K562 (cell line): Measurements from ENCODE around the gene SH3PXD2B. TPM values are rescaled to one million over a fixed set of nuclear protein-coding genes. Genes with fewer than 3 reads are reported as not detected.

Experiments used
- ETS1 ChIP-seq: conservative IDR thresholded peaks from 2 replicates; pipeline ENCODE4 v1.6.1; 2011; ENCODE audit warnings: low read depth, mild to moderate bottlenecking, low read length; ENCODE audit not compliant: control insufficient read depth
- HLTF ChIP-seq: fragments of 450-650 bp; IDR thresholded peaks from 2 replicates; pipeline ENCODE4 v1.6.1; 2016
- HMG20B ChIP-seq: fragments of 250-450 bp; sonication (Bioruptor Pico); IDR thresholded peaks from 2 replicates; pipeline ENCODE4 v1.5.0; 2021; ENCODE audit warnings: mild to moderate bottlenecking
- MEF2D ChIP-seq: conservative IDR thresholded peaks from 2 replicates; pipeline ENCODE4 v1.6.1; 2016; ENCODE audit warnings: low read depth, missing genetic modification characterization, missing compliant biosample characterization
- MLLT1 ChIP-seq, 2 experiments: fragments of 450-650 bp; IDR thresholded peaks; 2 replicates each; pipeline ENCODE4 v1.6.1; 2016
- NFATC3 ChIP-seq: fragments of 450-650 bp; IDR thresholded peaks from 2 replicates; pipeline ENCODE4 v1.6.1; 2017; ENCODE audit warnings: mild to moderate bottlenecking
- NFRKB ChIP-seq: fragments of 450-650 bp; IDR thresholded peaks from 2 replicates; pipeline ENCODE4 v1.6.1; 2016; ENCODE audit warnings: low read depth
- NKRF ChIP-seq: fragments of 450-650 bp; IDR thresholded peaks from 2 replicates; pipeline ENCODE4 v1.6.1; 2016; ENCODE audit warnings: borderline replicate concordance
- NRF1 ChIP-seq, 2 experiments: fragments of 450-650 bp; IDR thresholded peaks in 1 of 2; conservative IDR thresholded peaks in 1 of 2; 2 replicates each; pipeline ENCODE4 v1.6.1; 2014; ENCODE audit warnings: mild to moderate bottlenecking in 2 of 2
- SNIP1 ChIP-seq: fragments of 450-650 bp; IDR thresholded peaks from 2 replicates; pipeline ENCODE4 v1.7.1; 2017; ENCODE audit warnings: low read depth, mild to moderate bottlenecking
- TFE3 ChIP-seq: fragments of 450-650 bp; formaldehyde crosslinking; IDR thresholded peaks from 2 replicates; pipeline ENCODE4 v1.4.0; 2020; ENCODE audit warnings: mild to moderate bottlenecking, mixed read lengths
- UBTF ChIP-seq, 2 experiments: IDR thresholded peaks; 2 replicates each; pipeline ENCODE4 v1.6.1; 2012; ENCODE audit warnings: improper control_type of control experiment in 2 of 2, low read depth in 2 of 2, low read length in 2 of 2, borderline replicate concordance in 1 of 2
- ZBTB33 ChIP-seq: sonication (generic); formaldehyde crosslinking; IDR thresholded peaks from 2 replicates; pipeline ENCODE4 v1.8.1; 2023; ENCODE audit warnings: mild to moderate bottlenecking, missing genetic modification reagents
- ZNF134 ChIP-seq: fragments of 250-450 bp; sonication (Bioruptor Pico); conservative IDR thresholded peaks from 2 replicates; pipeline ENCODE4 v1.4.0; 2020
- polyA plus RNA-seq, 8 experiments: library from polyadenylated mRNA; depleted of rRNA in 4 of 8; stranded (reverse) in 5 of 8; unstranded in 3 of 8; fragments of >200 nt; fragmentation: Nextera tagmentation in 2 of 8; fragmentation: Illumina TruSeq in 1 of 8; extraction: Ambion mirVana in 2 of 8; extraction: Trizol in 1 of 8; gene quantifications; 2 replicates each; pipeline versions ENCODE4 v1.2.1 to v1.2.3, GENCODE V29; 2011 to 2014; ENCODE audit warnings: inconsistent platforms in 1 of 8, missing spikeins in 1 of 8
- total RNA-seq, 7 experiments: library from RNA; depleted of rRNA in 6 of 7; stranded (reverse); fragments of >200 nt in 6 of 7; fragmentation: Illumina TruSeq in 2 of 7; extraction: Trizol in 2 of 7; gene quantifications; 2 replicates each; pipeline versions ENCODE4 v1.2.1 to v1.2.3, GENCODE V29; 2011 to 2021; ENCODE audit warnings: low replicate concordance in 1 of 7

Gene SH3PXD2B
- total and polyA plus RNA-seq, 9 of the 15 experiments (the other 6 are each of a cell fraction or from before 2014, with no cell fraction given): 0.04 to 0.66 (median 0.19) TPM

- TF ChIP-seq NRF1 (conservative IDR thresholded peaks at IDR 0.05 in 1 of 2, IDR thresholded peaks at IDR 0.05 in 1 of 2): no peak
- no peak for TF ChIP-seq NFATC3
- TF ChIP-seq ZNF134 (CRISPR knock-in tag): no peak; the same call in 1 of the 2 replicates
- no peak for TF ChIP-seq UBTF (IDR thresholded peaks at IDR 0.05; ENCODE audit: borderline replicate concordance in 1 of 2, low read depth in 2 of 2, low read length in 2 of 2)
- TF ChIP-seq TFE3 (CRISPR knock-in tag): no peak
- TF ChIP-seq ETS1: no peak
- peak; percentile 61; the same call in 1 of the 2 replicates for TF ChIP-seq MEF2D
- no peak for TF ChIP-seq SNIP1
- TF ChIP-seq MLLT1 (IDR thresholded peaks at IDR 0.05): no peak
- no peak for TF ChIP-seq HMG20B (CRISPR knock-in tag)
- no peak for TF ChIP-seq NFRKB
- TF ChIP-seq NKRF: no peak
- no peak for TF ChIP-seq ZBTB33 (CRISPR knock-in tag)
- no peak for TF ChIP-seq HLTF
Measured at GRCh38 chr5:172441262-172441751, 13.0 kb downstream of the SH3PXD2B start (continued).
